HepG2 (cell line): Measurements from ENCODE around the gene MAP1B. TPM values are rescaled to one million over a fixed set of nuclear protein-coding genes. Genes with fewer than 3 reads are reported as not detected.

Experiments used
- KDM1A ChIP-seq: IDR thresholded peaks from 2 replicates; pipeline ENCODE4 v1.6.1; 2016; ENCODE audit warnings: missing compliant biosample characterization
- LRRFIP1 ChIP-seq: sonication (generic); formaldehyde crosslinking; conservative IDR thresholded peaks from 2 replicates; pipeline ENCODE4 v1.4.0; 2020; ENCODE audit warnings: missing genetic modification reagents
- SRF ChIP-seq: IDR thresholded peaks from 2 replicates; pipeline ENCODE4 v1.6.1; 2011; ENCODE audit warnings: mild to moderate bottlenecking, low read depth, low read length, moderate library complexity
- TOE1 ChIP-seq: sonication (generic); formaldehyde crosslinking; IDR thresholded peaks from 2 replicates; pipeline ENCODE4 v1.4.0; 2020; ENCODE audit warnings: mild to moderate bottlenecking, missing genetic modification reagents
- U2AF2 ChIP-seq: fragments of 200-400 bp; formaldehyde crosslinking; IDR thresholded peaks from 2 replicates; pipeline ENCODE4 v1.6.1; 2017; ENCODE audit warnings: low read depth, mild to moderate bottlenecking, low read length
- ZNF138 ChIP-seq: sonication (generic); formaldehyde crosslinking; IDR thresholded peaks from 2 replicates; pipeline ENCODE4 v1.5.0; 2020; ENCODE audit warnings: mild to moderate bottlenecking, low read depth, missing genetic modification reagents
- ZNF674 ChIP-seq: sonication (generic); formaldehyde crosslinking; IDR thresholded peaks from 2 replicates; pipeline ENCODE4 v1.5.0; 2020; ENCODE audit warnings: low read depth, mild to moderate bottlenecking, missing genetic modification reagents
- polyA plus RNA-seq, 8 experiments: library from polyadenylated mRNA; depleted of rRNA in 3 of 8; stranded (reverse) in 7 of 8; unstranded in 1 of 8; fragments of >200 nt; fragmentation: Illumina TruSeq in 4 of 8; extraction: Trizol in 4 of 8; gene quantifications; 2 replicates each; pipeline versions ENCODE4 v1.2.1 to v1.2.3, GENCODE V29; 2011 to 2016; ENCODE audit warnings: low read depth in 4 of 8, missing spikeins in 1 of 8, mixed read lengths in 1 of 8; ENCODE audit not compliant: insufficient read depth in 1 of 8
- total RNA-seq, 5 experiments: library from RNA; depleted of rRNA; stranded (reverse); fragments of >200 nt; fragmentation: Illumina TruSeq; extraction: Trizol; gene quantifications; 2 replicates each; pipeline ENCODE4 v1.2.3, GENCODE V29; 2016; ENCODE audit warnings: low read depth in 1 of 5
- TF ChIP-seq, protein P1 (sequence below): sonication (generic); formaldehyde crosslinking; IDR thresholded peaks from 2 replicates; pipeline ENCODE4 v1.4.0; 2020; ENCODE audit warnings: missing genetic modification reagents, borderline replicate concordance
- TF ChIP-seq, protein P2 (sequence below): sonication (generic); formaldehyde crosslinking; IDR thresholded peaks from 2 replicates; pipeline ENCODE4 v1.8.1; 2022; ENCODE audit warnings: low read depth, mild to moderate bottlenecking, missing genetic modification reagents
- TF ChIP-seq, protein P3 (sequence below): IDR thresholded peaks from 2 replicates; pipeline ENCODE4 v1.6.1; 2016; ENCODE audit warnings: low read depth, borderline replicate concordance

MAP1B gene
- total and polyA plus RNA-seq, 2 of the 13 experiments (the other 11 are each of a cell fraction or from before 2014, with no cell fraction given): 3.3 to 6.2 TPM

GRCh38 chr5:72152545-72152944, 45.3 kb downstream of the MAP1B start (continued):
- TF ChIP-seq LRRFIP1 (no peak), SRF (no peak), KDM1A (CRISPR knock-in tag) (no peak), ZNF138 (no peak), TOE1 (CRISPR knock-in tag) (no peak), ZNF674 (no peak), U2AF2 (no peak)
- TF ChIP-seq, protein P1, sequence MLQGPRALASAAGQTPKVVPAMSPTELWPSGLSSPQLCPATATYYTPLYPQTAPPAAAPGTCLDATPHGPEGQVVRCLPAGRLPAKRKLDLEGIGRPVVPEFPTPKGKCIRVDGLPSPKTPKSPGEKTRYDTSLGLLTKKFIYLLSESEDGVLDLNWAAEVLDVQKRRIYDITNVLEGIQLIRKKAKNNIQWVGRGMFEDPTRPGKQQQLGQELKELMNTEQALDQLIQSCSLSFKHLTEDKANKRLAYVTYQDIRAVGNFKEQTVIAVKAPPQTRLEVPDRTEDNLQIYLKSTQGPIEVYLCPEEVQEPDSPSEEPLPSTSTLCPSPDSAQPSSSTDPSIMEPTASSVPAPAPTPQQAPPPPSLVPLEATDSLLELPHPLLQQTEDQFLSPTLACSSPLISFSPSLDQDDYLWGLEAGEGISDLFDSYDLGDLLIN (CRISPR knock-in tag): no peak
- TF ChIP-seq, protein P2, sequence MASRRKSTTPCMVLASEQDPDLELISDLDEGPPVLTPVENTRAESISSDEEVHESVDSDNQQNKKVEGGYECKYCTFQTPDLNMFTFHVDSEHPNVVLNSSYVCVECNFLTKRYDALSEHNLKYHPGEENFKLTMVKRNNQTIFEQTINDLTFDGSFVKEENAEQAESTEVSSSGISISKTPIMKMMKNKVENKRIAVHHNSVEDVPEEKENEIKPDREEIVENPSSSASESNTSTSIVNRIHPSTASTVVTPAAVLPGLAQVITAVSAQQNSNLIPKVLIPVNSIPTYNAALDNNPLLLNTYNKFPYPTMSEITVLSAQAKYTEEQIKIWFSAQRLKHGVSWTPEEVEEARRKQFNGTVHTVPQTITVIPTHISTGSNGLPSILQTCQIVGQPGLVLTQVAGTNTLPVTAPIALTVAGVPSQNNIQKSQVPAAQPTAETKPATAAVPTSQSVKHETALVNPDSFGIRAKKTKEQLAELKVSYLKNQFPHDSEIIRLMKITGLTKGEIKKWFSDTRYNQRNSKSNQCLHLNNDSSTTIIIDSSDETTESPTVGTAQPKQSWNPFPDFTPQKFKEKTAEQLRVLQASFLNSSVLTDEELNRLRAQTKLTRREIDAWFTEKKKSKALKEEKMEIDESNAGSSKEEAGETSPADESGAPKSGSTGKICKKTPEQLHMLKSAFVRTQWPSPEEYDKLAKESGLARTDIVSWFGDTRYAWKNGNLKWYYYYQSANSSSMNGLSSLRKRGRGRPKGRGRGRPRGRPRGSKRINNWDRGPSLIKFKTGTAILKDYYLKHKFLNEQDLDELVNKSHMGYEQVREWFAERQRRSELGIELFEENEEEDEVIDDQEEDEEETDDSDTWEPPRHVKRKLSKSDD (CRISPR knock-in tag): no peak
- TF ChIP-seq, protein P3, sequence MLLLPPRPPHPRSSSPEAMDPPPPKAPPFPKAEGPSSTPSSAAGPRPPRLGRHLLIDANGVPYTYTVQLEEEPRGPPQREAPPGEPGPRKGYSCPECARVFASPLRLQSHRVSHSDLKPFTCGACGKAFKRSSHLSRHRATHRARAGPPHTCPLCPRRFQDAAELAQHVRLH: no peak
